Lower lobe of right lung (tissue), 2 donors: ENCODE data around the gene EFNB1. TPM values are rescaled to one million over a fixed set of nuclear protein-coding genes. Genes with fewer than 3 reads are reported as not detected.

Source experiments
- ATAC-seq, 2 donors: fragments of 200-7000 bp; cut with Tn5 transposase; one replicate each; pipeline ENCODE4 v1.9.1; 2020 to 2022; ENCODE audit warnings: mild to moderate bottlenecking in 2 of 2, moderate library complexity in 2 of 2
- DNase-seq: peaks from one replicate; pipeline ENCODE4 v3.0.0-alpha.2; 2020
- H3K27ac ChIP-seq: fragments of 200-600 bp; one replicate; pipeline ENCODE4 v1.8.0; 2022
- H3K27me3 ChIP-seq: fragments of 200-600 bp; one replicate; pipeline ENCODE4 v1.8.0; 2022; ENCODE audit warnings: low read depth
- H3K36me3 ChIP-seq: fragments of 200-600 bp; one replicate; pipeline ENCODE4 v1.8.0; 2022; ENCODE audit warnings: mild to moderate bottlenecking
- H3K4me1 ChIP-seq: fragments of 200-600 bp; one replicate; pipeline ENCODE4 v1.8.0; 2022
- H3K4me3 ChIP-seq: fragments of 200-600 bp; one replicate; pipeline ENCODE4 v1.8.0; 2022; ENCODE audit warnings: mild to moderate bottlenecking
- H3K9me3 ChIP-seq: fragments of 200-600 bp; one replicate; pipeline ENCODE4 v1.8.0; 2022
- intact Hi-C: fragments of 100-400 bp; cut with DNase I; formaldehyde crosslinking; loops from one replicate; pipeline ENCODE4 v1.11.0; 2022
- total RNA-seq: library from RNA; stranded (reverse); fragmentation: NEBNext Ultra II Directional; extraction: Animal tissue kit (Norgen Biotek cat#: 25700); gene quantifications from one replicate; pipeline ENCODE4 v1.2.1, GENCODE V29; 2021
- TF ChIP-seq, protein P1 (sequence below): fragments of 200-600 bp; IDR thresholded peaks from one replicate; pipeline ENCODE4 v1.8.0; 2022; ENCODE audit warnings: antibody characterized with exemption, mild to moderate bottlenecking
- donor health status: DM: no; HTN: yes; CAD: no; lungs with severe emphysema.

Gene EFNB1
- total RNA-seq, 1 donor from 2014 or later: 36.5 TPM

DNA sequence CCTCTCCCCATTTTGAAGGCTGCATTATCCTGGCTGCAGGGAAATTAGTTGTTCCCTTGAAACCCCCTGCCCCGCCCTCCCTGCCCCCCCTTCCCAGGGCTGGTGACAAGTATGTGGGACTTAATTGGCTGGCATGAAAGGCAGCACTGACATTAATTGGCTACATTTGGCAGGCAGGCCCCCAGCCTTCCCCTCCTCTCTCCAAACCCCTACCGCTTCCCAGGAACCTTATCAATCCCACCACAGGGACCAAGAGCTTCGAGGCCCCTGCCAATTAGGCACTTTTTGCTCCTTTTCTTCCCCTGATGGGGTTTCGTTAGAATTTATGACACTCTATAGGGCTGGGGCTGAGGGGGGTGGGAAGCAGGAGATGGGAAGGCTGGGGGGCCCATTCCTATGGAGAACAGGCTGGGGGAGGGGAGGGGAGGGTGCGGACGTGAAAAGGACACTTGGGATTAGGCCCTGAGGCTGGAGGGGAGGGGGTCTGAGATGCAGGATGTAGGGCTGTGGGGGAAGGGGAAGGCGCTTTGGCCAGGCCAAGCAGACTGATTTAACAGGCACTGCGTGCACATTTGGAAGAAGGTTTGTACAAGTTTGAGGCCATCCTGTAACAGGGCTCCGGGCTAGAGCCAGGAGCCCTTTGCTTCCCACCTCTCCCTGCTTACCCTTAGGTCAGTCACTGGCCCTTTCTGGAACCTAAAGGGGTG lies 52.2 kb downstream of the EFNB1 start:
- Histone ChIP-seq H3K9me3 (no peaks in the 10 kb centered on the region), H3K27me3 (no peaks in the 10 kb centered on the region), H3K27ac (no peak overlapping the region), H3K36me3 (no peaks in the 10 kb centered on the region), H3K4me1 (no peaks in the 10 kb centered on the region), H3K4me3 (no peak overlapping the region)
- ATAC-seq (no peak), DNase-seq (no peak)
- intact Hi-C loops: no loop called here
- TF ChIP-seq, protein P1, sequence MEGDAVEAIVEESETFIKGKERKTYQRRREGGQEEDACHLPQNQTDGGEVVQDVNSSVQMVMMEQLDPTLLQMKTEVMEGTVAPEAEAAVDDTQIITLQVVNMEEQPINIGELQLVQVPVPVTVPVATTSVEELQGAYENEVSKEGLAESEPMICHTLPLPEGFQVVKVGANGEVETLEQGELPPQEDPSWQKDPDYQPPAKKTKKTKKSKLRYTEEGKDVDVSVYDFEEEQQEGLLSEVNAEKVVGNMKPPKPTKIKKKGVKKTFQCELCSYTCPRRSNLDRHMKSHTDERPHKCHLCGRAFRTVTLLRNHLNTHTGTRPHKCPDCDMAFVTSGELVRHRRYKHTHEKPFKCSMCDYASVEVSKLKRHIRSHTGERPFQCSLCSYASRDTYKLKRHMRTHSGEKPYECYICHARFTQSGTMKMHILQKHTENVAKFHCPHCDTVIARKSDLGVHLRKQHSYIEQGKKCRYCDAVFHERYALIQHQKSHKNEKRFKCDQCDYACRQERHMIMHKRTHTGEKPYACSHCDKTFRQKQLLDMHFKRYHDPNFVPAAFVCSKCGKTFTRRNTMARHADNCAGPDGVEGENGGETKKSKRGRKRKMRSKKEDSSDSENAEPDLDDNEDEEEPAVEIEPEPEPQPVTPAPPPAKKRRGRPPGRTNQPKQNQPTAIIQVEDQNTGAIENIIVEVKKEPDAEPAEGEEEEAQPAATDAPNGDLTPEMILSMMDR: no peak

GRCh38 chrX:68881911-68882310 lies 53.1 kb downstream of the EFNB1 start:
- intact Hi-C loops: no loop called here
- Histone ChIP-seq H3K4me1 (no peaks in the 10 kb centered on the region), H3K9me3 (no peaks in the 10 kb centered on the region), H3K4me3 (no peak overlapping the region), H3K36me3 (no peaks in the 10 kb centered on the region), H3K27me3 (no peaks in the 10 kb centered on the region), H3K27ac (no peak overlapping the region)
- no peak for DNase-seq
- TF ChIP-seq, protein P1: no peak
- no peak for ATAC-seq

- TF ChIP-seq, protein P1: no peak
- H3K9me3 ChIP-seq: no peaks in the 10 kb centered on the region
- H3K4me1 ChIP-seq: no peaks in the 10 kb centered on the region
- H3K4me3 ChIP-seq: no peak overlapping the region
- ATAC-seq (no peak), DNase-seq (no peak)
- intact Hi-C loops: no loop called here
- H3K27ac ChIP-seq: no peak overlapping the region
- no peaks in the 10 kb centered on the region for H3K27me3 ChIP-seq
- no peaks in the 10 kb centered on the region for H3K36me3 ChIP-seq
Measured at GRCh38 chrX:68883800-68884199, 55.0 kb downstream of the EFNB1 start.

- no peak for DNase-seq
- TF ChIP-seq, protein P1: no peak
Measured at GRCh38 chrX:68889249-68889648, 60.4 kb downstream of the EFNB1 start.

More at GRCh38 chrX:68889249-68889648, 60.4 kb downstream of the EFNB1 start:
- H3K4me1 ChIP-seq: no peaks in the 10 kb centered on the region
- H3K36me3 ChIP-seq: no peaks in the 10 kb centered on the region
- no peaks in the 10 kb centered on the region for H3K9me3 ChIP-seq
- H3K27me3 ChIP-seq: no peaks in the 10 kb centered on the region
- no peak overlapping the region for H3K27ac ChIP-seq
- intact Hi-C loops: no loop called here
- ATAC-seq: no peak
- no peak overlapping the region for H3K4me3 ChIP-seq

Other genes with a start within 250 kb of the EFNB1 start
- 36.5 TPM for gene STARD8, start 181.4 kb upstream of the EFNB1 start, total RNA-seq